HG02623 (cell line): Measurements from ENCODE around the gene PRKD1.
"Not testable (repeated sequence)": the region's sequence is repeated elsewhere in the genome, so short reads cannot be mapped to it uniquely, and the experiment has no call there.

Experiments
- ATAC-seq: cut with Tn5 transposase; IDR thresholded peaks from one replicate; pipeline ENCODE4 v1.9.1; 2021; ENCODE audit warnings: moderate library complexity; ENCODE audit not compliant: unreplicated experiment

PRKD1 gene

DNA sequence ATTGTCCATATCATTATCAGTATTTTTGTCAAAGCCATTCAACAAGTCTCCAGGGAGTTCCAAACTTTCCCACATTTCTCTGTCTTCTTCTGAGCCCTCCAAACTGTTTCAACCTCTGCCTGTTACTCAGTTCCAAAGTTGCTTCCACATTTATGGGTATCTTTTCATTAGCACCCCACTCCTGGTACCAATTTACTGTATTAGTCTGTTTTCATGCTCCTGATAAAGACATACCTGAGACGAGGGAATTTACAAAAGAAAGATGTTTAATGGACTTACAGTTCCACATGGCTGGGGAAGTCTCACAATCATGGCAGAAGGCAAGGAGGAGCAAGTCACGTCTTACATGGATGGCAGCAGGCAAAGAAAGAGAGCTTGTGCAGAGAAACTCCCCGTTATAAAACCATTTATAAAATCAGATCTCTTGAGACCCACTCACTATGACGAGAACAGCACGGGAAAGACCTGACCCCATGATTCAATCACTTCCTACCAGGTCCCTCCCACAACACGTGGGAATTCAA, 87.2 kb downstream of the PRKD1 start:
- not testable (repeated sequence) for ATAC-seq

DNA sequence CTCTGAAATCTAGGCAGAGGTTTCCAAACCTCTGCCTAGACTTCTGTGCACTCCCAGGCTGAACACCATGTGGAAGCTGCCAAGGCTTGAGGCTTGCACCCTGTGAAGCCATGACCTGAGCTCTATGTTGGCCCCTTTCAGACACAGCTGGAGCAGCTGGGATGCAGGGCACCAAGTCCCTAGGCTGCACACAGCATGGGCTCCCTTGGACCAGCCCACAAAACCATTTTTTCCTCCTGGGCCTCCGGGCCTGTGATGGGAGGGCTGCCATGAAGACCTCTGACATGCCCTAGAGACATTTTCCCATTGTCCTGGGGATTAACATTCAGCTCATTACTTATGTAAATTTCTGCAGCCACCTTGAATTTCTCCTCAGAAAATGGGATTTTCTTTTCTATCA, 88.0 kb downstream of the PRKD1 start:
- ATAC-seq: not testable (repeated sequence)

DNA sequence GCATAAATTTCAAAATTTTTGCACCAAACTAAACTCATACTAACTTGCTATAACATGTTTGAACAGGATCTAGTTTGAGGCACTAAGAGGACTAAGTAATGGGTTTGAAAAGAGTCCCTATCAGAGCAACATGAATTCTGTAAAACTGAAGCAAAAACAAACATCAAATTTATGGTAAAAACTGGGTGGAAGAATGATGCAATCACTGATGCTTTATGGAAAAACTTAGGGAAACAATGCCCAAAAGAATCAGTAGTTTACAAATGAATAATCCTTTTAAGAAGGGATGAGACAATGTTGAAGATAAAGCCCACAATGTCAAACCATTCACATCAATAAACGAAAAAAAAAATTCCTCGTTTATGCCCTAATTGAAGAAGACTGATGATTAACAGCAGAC, 88.9 kb downstream of the PRKD1 start:
- no peak for ATAC-seq

DNA sequence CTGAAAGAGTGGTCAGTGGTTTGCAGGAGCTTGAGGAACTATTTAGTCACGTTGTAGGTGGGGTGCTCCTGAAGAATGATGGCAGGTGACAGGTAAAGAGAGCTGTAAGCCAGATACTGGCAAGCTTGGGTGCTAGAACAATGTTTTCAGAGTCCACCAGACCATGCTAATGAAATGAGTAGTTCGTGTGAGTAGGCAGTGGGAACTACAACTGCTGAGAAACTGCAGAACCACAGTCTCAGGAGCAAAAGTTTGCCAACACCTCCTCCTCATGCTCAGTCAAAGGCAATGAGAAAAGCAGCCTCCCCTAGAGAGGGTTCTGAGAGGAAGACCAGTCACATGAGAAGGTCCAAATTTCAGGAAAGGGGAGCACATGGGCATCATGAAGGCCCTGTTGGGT, 91.3 kb downstream of the PRKD1 start:
- no peak for ATAC-seq

DNA sequence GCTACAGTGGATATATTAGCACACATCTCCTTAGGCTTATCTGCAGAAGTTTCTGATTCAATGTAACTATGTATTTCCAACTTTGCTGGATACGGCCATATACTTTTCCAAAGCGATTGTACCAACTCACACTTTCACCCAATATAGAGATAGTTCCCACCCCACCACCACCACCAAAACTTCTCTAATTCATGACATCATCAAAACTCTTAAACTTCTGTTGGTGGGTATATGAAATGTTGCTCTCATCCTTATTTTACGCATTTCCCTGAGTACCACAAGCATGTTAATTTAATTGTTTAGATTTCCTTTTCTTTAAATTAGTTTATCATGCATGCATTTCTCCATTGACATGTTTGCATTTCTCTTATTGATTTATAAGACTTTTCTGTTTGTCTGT, 95.6 kb downstream of the PRKD1 start:
- no peak for ATAC-seq

DNA sequence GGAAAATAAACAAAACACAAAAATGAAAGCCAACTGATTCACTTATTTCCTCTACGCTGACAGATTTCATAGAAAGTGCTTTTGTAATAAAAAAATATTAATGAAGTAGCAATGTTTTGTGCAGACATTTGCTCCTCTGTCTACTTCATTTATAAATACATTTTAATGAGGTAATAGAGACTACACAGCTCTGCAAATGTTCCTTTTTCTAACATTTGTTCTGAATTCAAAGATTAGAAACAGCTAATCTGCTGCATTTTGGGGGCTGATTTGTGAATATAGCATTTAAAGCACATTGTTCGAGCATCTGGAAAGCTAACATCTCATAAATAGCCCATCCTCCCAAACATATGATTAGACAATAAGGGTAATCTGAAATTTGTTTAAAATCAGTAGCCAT, 97.8 kb downstream of the PRKD1 start:
- ATAC-seq: no peak

DNA sequence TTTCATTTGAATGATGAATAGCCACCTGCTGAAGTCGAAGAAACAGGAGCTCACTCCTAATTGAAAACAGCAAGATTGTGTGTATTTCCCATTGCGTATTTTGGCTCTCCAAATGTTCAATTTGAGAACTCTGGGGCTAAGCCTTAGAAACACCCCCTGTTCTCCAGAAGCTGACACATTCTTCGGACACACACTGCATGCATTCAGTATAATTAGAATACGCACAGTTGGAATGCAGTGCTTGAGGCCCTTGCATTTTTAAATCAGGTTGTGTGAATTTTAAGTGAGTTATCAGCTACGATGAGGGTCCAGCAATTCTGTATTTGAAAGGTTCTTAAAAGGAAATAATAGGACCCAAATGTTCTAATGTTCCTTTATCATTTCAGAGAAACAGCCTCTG, 103.8 kb downstream of the PRKD1 start:
- ATAC-seq: no peak

DNA sequence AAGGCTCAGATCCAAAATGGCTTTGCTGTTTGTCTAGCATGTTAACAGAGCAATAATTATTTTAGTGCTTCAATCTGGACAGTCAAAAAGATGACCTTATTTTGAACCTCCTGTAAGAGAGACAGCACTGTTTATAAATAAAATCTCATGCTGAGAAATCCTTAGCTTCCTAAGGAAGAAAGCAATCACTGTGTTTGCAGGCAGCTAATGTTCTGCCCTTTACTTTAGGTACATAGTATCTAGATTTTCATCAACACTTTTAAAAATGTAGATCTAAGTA, 105.3 kb downstream of the PRKD1 start:
- no peak for ATAC-seq

DNA sequence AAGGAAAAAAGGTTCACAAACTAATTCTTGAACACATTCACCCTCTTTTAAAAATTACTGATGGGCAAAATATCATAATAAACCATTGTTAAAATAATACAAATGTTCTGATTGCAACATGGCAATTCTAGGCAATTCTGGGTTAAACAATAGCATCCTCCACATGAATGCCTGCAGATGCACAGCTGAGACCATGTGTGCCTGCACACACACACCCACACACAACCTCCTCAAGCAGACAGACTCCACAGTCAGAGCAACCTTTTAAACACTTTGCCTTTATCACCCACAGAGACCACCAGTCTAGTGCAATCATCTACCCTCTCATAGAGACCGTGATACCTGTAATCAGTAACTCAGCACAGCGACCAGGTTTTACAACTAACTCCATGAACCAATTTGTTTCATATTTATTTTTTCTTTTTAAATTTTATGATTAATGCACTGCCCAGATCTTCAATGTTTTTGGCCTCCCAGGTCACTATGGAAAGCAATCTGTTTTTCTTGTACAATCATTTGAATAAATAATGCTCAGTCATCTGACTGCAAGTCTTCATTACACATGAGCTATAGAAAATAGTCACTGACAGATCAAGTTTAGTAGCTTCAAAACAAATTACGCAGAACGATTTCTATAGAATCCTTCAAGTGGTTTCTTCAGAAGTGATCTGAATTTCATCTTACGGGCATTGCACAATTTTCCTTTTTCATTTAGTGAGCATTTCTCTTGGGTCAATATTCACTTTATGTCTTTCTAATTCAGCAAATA, 105.8 kb downstream of the PRKD1 start:
- ATAC-seq: no peak

DNA sequence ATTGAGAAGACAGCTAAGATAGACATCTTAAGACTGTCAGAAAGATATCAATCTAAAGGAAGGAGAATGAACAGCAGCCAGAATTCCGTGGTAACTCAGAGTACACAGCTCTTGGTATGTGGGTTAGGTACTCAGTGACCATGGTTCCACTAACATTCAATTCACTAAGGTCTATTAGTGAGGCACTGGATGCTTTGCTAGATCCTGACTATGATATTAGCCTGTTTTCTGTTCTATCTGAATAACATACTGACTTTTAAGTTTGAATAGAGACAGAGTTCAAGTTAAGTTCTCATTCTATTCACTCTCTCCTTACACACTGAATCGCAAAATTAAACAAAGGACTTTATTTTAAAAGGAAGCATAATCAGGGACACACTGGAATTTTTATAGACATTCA, 106.4 kb downstream of the PRKD1 start:
- ATAC-seq: no peak

DNA sequence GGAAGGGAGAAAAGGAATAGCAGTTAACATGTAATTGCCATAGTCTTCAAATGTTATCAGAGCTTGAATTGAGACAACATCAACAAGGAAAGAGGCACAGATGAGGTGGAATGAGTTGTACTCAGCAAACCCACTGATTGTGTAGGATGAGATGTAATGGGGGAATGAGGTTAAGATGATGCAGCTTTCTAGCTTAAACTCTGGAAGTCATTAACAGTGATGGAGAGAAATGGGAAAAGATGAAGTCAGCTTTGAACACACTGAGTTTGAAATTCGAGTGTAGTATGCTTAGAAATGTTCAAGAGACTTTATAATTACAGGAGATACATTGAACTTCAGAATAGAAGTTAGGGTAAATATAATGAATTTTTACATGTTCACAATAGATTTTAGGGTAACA, 106.9 kb downstream of the PRKD1 start:
- ATAC-seq: no peak

DNA sequence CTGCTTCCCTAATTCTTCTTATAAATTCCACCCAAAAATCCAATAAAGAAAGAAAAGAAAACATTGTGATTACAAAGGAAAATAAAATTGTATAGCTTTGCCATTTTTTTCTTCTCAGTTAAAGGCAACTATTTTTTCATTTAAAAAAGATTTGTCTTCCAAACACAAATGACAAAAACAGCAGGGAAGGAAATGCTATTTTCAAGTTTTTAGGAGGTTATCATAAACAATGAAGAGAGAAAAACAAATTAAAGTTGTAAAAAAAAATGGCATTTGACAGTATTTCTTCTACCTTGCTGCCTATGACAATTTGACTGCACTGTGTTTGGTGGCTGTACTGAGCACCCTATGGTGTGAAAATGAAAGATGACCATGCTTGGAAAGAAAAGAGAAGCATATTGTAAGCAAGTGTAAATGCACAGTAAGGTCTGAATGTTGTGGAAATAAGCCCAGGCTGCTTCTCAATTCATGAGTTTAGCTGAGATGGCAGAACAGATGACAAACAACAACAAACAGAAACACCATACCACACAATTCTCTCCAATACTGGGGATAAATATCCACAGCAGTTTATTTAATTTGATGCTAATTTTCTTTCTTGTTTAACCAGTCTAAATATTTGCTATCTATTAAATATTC, 109.8 kb downstream of the PRKD1 start:
- ATAC-seq: no peak

DNA sequence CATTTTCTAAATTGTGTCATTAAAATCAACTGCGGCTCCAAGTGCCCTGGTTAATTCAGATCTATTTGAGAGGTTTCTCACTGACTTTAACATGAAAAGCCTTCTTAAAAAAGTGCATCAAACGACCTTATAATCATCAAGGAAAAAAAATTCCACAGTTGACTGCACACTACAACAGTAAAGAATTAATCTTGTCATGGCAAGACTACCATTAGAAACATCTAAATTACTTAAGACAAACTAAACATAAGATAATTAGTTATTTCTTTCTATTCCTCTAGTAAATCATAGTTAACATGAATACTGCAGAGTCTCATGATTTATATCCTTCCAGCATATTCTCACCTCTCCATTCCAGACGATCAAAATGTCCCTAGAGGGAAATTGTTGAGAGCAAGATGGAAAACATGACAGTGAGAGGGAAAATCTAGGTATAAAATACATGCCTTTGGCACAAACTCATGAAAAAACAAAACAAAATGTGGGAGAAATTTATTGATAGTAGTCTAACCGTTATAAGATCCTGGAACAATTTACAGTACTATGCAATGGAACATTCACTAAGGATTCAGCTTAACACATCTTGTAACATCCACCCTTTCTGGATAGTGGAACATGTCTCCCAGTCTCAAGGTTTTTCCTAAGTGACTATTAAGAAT, 112.5 kb downstream of the PRKD1 start:
- no peak for ATAC-seq

DNA sequence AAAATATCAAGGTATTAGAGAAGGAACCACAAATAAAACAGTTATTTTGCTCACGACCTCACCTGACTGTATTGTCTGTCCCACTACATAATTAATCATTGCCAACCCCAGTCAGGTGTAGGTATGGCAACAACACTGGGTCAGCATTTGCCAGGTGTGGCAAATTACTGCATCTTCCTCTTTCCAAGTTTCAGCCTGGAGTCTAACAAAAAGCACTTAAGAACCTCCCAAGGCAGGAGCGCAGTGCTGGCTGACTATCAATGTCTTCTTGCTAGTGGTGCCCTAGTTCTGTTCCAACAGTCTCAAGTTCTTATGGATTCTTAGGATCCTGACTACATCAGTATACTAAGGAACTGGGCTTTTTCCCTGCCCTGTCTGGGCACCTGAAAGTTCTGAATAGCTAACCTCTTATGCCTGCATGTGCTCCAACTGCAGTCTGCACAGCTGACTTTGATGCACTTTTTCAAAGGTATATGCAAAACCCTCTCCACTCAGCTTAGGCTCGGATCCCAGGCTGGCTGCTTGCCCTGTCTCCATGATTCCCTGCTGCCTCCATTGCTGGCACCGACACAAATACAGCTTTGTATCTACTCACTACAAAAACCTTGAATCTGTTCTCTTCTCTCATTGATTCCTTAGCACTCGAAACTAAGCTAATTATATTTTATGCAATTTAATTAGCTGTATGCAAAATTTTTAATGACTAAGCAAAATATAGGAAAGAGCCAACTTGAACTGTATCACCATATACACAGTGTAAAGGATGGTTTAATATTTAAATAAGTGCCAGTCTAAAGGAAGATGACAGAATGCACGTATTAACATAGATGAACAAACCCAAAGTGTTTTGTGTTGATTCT, 113.3 kb downstream of the PRKD1 start:
- ATAC-seq: no peak

DNA sequence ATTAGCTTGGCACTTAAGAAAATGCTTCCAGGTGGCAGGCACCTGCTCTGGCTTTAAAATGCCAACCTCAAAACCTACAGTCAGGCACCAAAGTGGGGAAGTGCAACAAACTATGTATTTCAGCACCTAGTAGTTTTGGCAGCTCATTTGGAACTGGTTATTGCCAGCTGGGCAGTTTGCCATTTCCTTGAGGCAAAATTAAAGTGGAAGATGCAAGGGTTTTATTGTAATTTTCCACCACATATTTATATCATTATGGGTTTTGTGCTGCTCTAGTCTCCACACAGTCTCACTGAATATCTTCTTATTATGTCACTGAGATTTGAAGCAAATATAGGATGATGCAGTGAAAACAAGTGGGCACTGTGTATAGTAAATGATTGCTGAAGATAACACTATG, 117.0 kb downstream of the PRKD1 start:
- ATAC-seq: no peak

DNA sequence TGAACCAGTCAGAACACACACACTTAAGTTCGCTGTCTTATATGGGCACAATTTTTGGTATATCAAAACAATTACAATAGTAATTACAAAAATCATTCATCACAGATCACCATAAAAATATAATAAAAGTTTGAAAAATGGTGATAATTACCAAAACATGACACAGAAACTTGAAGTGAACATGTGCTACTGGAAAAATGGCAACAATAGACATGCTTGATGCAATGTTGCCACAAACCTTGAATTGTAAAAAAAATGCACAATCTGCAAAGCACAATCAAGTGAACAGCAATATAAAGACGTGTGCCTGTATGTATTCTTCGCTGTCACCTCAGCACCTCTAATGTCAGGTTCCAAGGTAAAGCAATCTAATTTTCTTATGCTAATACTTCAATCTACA, 117.6 kb downstream of the PRKD1 start:
- ATAC-seq: no peak

DNA sequence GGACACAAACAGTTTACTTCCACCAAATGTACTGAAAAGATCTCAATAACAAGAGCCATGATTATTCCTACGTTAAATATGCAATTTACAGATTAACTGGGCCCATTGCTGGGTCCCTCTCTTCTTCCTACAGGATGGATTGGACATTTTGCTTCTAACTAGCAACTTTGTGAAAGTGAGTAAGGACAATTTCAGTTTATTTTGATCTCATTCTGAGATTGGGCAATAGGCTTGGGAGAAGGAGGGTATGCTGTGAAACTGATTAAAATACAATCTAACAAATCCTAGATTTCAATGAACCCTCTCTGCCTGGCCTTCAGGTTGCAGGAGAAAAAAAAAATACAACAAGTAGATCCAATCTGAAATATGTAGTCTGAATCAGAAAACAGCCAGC, 121.5 kb downstream of the PRKD1 start:
- no peak for ATAC-seq

DNA sequence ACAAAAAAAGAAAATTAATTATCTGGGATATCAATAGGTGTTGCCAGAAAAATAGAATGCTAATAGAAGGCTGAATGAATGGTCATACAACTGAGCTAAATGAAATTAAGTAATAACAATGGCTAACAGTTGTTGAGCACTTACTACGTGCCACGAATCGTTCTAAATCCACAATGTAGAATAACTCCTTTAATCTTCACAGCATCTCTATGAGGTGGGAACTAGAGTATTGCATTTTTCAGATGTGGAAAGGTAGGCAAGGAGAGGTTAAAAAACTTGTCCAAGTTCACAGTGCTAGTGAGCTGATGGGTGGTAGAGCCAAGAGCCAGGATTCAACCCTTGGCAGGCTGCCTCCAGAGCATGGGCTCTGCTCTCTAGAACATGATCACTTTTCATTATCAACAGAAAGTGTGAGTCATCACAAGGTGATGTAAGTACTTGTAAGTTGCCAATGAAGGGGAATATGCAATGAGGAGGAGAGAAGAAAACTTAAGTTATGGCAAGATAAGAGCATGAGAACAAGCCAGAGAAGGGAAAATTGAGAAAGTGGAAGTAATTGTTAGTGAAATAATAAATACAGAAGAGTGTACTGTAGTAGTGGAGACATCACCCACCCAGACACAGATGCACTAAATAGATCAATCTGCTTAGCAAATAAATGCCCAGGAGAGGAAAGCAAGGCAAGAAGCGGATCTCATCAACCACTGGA, 122.1 kb downstream of the PRKD1 start:
- no peak for ATAC-seq

DNA sequence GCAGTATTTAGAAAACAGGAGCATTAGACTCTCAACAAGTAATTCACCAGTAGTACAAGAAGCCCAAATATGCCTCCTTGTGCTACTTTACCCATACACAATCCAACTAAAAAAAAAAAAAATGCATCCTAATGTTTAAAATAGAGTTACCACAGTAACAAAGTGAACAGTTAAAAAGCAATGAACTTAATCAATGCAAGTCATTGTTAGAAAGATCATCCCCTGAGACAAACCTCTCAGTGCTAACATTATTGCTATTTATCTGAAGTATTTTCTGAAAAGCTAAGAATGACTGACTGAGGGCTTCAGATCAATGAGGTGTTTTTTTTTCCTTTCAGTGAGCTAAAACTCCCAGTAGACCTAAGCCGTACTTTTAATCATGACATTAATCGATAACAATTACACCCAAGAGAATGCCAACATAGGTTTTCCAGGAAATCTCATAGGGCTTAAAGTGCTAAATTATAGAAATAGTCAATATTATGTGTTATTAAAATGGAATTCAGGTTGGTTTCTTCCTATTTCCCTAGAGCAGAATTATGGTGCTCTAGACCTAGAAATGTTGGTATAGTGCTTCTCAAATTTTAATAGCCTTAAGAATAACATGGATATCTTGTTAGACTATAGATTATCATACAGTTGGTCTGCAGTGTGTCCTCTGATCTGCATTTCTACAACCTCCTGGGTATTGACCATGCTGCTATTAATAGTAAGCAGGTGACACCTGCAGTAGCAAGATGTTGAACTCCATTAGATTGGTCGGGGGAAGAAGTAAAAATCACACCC, 123.0 kb downstream of the PRKD1 start:
- no peak for ATAC-seq

DNA sequence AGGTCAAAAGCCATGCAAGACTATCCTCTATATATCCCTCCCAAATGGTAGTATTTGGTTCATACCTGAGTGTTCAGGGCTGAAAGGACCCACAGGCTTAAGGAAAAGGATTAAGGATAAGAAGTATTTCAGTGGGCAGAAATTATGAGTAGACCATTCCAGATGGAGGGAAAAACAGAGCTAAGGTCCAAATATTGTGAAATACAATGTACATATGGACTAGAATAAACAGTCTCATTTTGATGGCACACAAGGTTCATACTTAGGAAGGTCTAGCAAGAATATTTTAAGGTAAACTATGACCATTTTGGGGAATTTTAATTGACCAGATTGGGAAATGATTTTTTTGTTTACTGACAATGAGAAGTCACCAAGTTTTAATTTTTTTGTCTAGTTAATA, 124.6 kb downstream of the PRKD1 start:
- no peak for ATAC-seq
